Panc1 (cell line): ENCODE data around the gene DNAAF5. TPM values are rescaled to one million over a fixed set of nuclear protein-coding genes. Genes with fewer than 3 reads are reported as not detected.

Source experiments
- ATAC-seq: fragments of 200-7000 bp; cut with Tn5 transposase; 2 replicates; pipeline ENCODE4 v1.9.1; 2020; ENCODE audit warnings: mild to moderate bottlenecking, moderate library complexity
- BruUV-seq: library from RNA; stranded (reverse); fragments of 400-500 nt; replicated peaks from 2 replicates; lab custom pipeline; 2021; lab: Mats Ljungman, UMichigan
- CTCF ChIA-PET: fragments of 300-600 bp; sonication (Branson Sonifier 250); formaldehyde crosslinking; loops from one replicate; lab custom pipeline; 2022; ENCODE audit warnings: antibody characterized with exemption; lab: Charles Lee
- POLR2A ChIA-PET: fragments of 300-600 bp; sonication (Branson Sonifier 250); formaldehyde crosslinking; loops from one replicate; lab custom pipeline; 2022; ENCODE audit warnings: antibody characterized with exemption; lab: Charles Lee
- DNase-seq: peaks from one replicate; pipeline ENCODE4 v3.0.0-alpha.2; 2010; ENCODE audit warnings: low read depth, low spot score
- H3K27ac ChIP-seq: 2 replicates; pipeline ENCODE4 v1.5.1; 2011; ENCODE audit warnings: mild to moderate bottlenecking, low read length, inconsistent platforms
- H3K27me3 ChIP-seq: fragments of 200-500 bp; sonication (Bioruptor generic); 2 replicates; pipeline ENCODE4 v1.6.0; 2014; ENCODE audit warnings: low read length, inconsistent platforms; ENCODE audit not compliant: control insufficient read depth, insufficient read depth
- H3K36me3 ChIP-seq: fragments of 200-500 bp; sonication (Bioruptor generic); 2 replicates; pipeline ENCODE4 v1.5.1; 2014; ENCODE audit warnings: inconsistent platforms, mild to moderate bottlenecking, low read length, moderate library complexity; ENCODE audit not compliant: control insufficient read depth, insufficient read depth
- H3K4me1 ChIP-seq: 2 replicates; pipeline ENCODE4 v1.5.1; 2011; ENCODE audit warnings: inconsistent platforms, mild to moderate bottlenecking, low read length, moderate library complexity; ENCODE audit not compliant: control insufficient read depth, insufficient read depth
- H3K4me3 ChIP-seq, 2 experiments: 2 replicates each; pipeline ENCODE4 v1.5.1; 2011 to 2012; ENCODE audit warnings: low read depth in 2 of 2, low read length in 2 of 2, mild to moderate bottlenecking in 2 of 2, inconsistent platforms in 1 of 2, moderate library complexity in 1 of 2
- H3K9me3 ChIP-seq: fragments of 200-500 bp; sonication (Bioruptor generic); 2 replicates; pipeline ENCODE4 v1.5.1; 2014; ENCODE audit warnings: low read depth, mild to moderate bottlenecking, inconsistent platforms, low read length, moderate library complexity; ENCODE audit not compliant: control insufficient read depth, insufficient read depth
- POLR2AphosphoS5 ChIP-seq: IDR thresholded peaks from 2 replicates; pipeline ENCODE4 v1.6.1; 2012; ENCODE audit warnings: mild to moderate bottlenecking, low read depth, low read length, moderate library complexity
- SIN3A ChIP-seq: IDR thresholded peaks from 2 replicates; pipeline ENCODE4 v1.6.1; 2012; ENCODE audit warnings: low read depth, mild to moderate bottlenecking, low read length, moderate library complexity, borderline replicate concordance; ENCODE audit not compliant: insufficient read depth
- TCF7L2 ChIP-seq: IDR thresholded peaks from 2 replicates; pipeline ENCODE4 v1.6.1; 2011; ENCODE audit warnings: mild to moderate bottlenecking, low read depth, low read length, inconsistent platforms
- in situ Hi-C: cut with HindIII; loops from 2 replicates; pipeline ENCODE4 v1.10.0; 2016; ENCODE audit warnings: low sequenced_read_pairs, low pct_unique_long_range_greater_than_20kb
- intact Hi-C: fragments of 100-400 bp; cut with micrococcal nuclease; formaldehyde crosslinking; loops from one replicate; pipeline ENCODE4 v1.10.0; 2022; ENCODE audit not compliant: unreplicated experiment
- total RNA-seq: library from RNA; stranded (reverse); gene quantifications from one replicate; pipeline ENCODE4 v1.2.1, GENCODE V29; 2021; ENCODE audit not compliant: unreplicated experiment
- TF ChIP-seq, protein P1 (sequence below): fragments of 450-650 bp; IDR thresholded peaks from 2 replicates; pipeline ENCODE4 v1.5.1; 2017; ENCODE audit warnings: mild to moderate bottlenecking
- TF ChIP-seq, protein P2 (sequence below), 2 experiments: IDR thresholded peaks; 2 replicates each; pipeline ENCODE4 v1.6.1; 2011 to 2012; ENCODE audit warnings: low read depth in 2 of 2, control low read depth in 1 of 2, low read length in 1 of 2, mild to moderate bottlenecking in 1 of 2, moderate library complexity in 1 of 2; ENCODE audit not compliant: insufficient read depth in 1 of 2

The DNAAF5 gene
- total RNA-seq, 1 experiment from 2014 or later: 79.5 TPM

DNA sequence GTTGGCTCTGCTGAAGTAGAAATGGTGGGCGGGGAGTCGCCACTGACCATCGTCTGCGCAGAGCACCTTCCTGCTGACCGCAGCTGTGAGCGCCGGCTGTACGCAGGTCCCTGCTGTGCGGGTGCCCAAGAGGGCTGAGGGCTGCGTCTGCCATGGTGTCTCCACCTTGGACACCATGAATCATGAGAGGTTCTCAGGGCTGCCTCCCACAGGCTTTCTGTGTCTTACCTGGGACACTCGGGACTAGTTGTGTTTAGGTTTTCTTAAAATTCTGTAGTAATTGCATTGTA lies 45.5 kb downstream of the DNAAF5 start:
- ATAC-seq (no peak), DNase-seq (no peak)
- Histone ChIP-seq H3K4me1 (0 out of 2 replicates have a peak, but pooled peaks cover 3% of the 10 kb centered on the region), H3K9me3 (no peaks in the 10 kb centered on the region), H3K4me3 (no peak overlapping the region), H3K27ac (no peak overlapping the region), H3K36me3 (peaks cover 9% of the 10 kb centered on the region), H3K27me3 (no peaks in the 10 kb centered on the region)
- in situ Hi-C loops (no loop called here), intact Hi-C loops (loop anchor here (10.0 kb wide), 1 partner anchor 447 kb away; no protein-coding TSS in a partner anchor)
- BruUV-seq: no TSS peak
- TF ChIP-seq, protein P1, sequence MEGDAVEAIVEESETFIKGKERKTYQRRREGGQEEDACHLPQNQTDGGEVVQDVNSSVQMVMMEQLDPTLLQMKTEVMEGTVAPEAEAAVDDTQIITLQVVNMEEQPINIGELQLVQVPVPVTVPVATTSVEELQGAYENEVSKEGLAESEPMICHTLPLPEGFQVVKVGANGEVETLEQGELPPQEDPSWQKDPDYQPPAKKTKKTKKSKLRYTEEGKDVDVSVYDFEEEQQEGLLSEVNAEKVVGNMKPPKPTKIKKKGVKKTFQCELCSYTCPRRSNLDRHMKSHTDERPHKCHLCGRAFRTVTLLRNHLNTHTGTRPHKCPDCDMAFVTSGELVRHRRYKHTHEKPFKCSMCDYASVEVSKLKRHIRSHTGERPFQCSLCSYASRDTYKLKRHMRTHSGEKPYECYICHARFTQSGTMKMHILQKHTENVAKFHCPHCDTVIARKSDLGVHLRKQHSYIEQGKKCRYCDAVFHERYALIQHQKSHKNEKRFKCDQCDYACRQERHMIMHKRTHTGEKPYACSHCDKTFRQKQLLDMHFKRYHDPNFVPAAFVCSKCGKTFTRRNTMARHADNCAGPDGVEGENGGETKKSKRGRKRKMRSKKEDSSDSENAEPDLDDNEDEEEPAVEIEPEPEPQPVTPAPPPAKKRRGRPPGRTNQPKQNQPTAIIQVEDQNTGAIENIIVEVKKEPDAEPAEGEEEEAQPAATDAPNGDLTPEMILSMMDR: no peak
- TF ChIP-seq POLR2AphosphoS5: no peak
- TF ChIP-seq TCF7L2: no peak
- TF ChIP-seq, protein P2, sequence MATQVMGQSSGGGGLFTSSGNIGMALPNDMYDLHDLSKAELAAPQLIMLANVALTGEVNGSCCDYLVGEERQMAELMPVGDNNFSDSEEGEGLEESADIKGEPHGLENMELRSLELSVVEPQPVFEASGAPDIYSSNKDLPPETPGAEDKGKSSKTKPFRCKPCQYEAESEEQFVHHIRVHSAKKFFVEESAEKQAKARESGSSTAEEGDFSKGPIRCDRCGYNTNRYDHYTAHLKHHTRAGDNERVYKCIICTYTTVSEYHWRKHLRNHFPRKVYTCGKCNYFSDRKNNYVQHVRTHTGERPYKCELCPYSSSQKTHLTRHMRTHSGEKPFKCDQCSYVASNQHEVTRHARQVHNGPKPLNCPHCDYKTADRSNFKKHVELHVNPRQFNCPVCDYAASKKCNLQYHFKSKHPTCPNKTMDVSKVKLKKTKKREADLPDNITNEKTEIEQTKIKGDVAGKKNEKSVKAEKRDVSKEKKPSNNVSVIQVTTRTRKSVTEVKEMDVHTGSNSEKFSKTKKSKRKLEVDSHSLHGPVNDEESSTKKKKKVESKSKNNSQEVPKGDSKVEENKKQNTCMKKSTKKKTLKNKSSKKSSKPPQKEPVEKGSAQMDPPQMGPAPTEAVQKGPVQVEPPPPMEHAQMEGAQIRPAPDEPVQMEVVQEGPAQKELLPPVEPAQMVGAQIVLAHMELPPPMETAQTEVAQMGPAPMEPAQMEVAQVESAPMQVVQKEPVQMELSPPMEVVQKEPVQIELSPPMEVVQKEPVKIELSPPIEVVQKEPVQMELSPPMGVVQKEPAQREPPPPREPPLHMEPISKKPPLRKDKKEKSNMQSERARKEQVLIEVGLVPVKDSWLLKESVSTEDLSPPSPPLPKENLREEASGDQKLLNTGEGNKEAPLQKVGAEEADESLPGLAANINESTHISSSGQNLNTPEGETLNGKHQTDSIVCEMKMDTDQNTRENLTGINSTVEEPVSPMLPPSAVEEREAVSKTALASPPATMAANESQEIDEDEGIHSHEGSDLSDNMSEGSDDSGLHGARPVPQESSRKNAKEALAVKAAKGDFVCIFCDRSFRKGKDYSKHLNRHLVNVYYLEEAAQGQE (IDR thresholded peaks at IDR 0.05; ENCODE audit: insufficient read depth in 1 of 2, low read depth in 2 of 2, low read length in 1 of 2): no peak
- no peak for TF ChIP-seq SIN3A
- POLR2A ChIA-PET: no interaction called here
- CTCF ChIA-PET: no interaction called here

DNA sequence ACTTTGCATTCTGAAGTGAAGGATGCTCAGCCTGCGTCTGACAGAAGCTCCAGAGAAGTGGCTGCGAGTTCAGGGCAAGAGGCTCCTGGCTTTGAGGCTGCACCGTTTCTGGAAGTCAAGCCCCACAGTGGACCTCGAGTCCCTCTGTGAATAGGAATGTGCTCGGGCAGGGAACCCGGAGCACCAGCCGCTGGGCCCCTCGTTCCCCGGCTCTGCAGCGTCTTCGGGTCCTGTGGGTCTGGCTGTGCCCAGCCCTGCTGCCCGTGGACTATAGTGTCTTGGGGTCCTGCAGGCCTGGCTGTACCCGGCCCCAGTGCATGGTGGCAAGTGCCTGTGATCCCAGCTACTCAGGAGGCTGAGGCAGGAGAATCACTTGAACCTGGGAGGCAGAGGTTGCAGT lies 45.9 kb downstream of the DNAAF5 start:
- ChIA-PET POLR2A (no interaction called here), CTCF (no interaction called here)
- H3K4me1 ChIP-seq: 0 out of 2 replicates have a peak, but pooled peaks cover 3% of the 10 kb centered on the region
- DNase-seq (no peak), ATAC-seq (no peak)
- no peak overlapping the region for H3K4me3 ChIP-seq
- H3K36me3 ChIP-seq: peaks cover 9% of the 10 kb centered on the region
- TF ChIP-seq POLR2AphosphoS5 (no peak), SIN3A (no peak), TCF7L2 (no peak)
- TF ChIP-seq, protein P1: no peak
- TF ChIP-seq, protein P2 (IDR thresholded peaks at IDR 0.05; ENCODE audit: insufficient read depth in 1 of 2, low read depth in 2 of 2, low read length in 1 of 2): no peak
- BruUV-seq: no TSS peak
- intact Hi-C loops (loop anchor here (10.0 kb wide), 1 partner anchor 448 kb away; no protein-coding TSS in a partner anchor), in situ Hi-C loops (no loop called here)
- no peaks in the 10 kb centered on the region for H3K9me3 ChIP-seq
- no peaks in the 10 kb centered on the region for H3K27me3 ChIP-seq
- no peak overlapping the region for H3K27ac ChIP-seq
